ENCODE results near the gene WNT3. TPM values are rescaled to one million over a fixed set of nuclear protein-coding genes. Genes with fewer than 3 reads are reported as not detected.

WNT3 gene
- total and polyA plus RNA-seq, 2 experiments from 2014 or later = 2.7 to 3.4 TPM

DNA sequence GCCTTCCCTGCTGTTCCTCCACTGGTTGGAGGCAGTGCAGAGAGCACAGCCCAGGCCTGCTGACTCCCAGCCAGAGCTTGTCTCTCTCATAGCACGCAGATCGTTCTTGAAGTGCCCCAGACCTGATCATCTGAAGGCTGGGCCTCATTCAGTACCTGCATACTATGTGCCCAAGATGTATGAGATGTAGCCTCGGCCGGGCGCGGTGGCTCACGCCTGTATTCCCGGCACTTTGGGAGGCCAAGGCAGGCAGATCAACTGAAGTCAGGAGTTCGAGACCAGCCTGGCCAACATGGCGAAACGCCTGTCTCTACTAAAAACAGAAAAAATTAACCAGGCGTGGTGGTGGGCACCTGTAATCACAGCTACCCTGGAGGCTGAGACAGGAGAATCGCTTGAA, 31.0 kb downstream of the WNT3 start:
- Histone ChIP-seq H3K9me2 (ENCODE audit: insufficient read depth) (no peaks in the 10 kb centered on the region), H2AFZ (no peak overlapping the region), H3K27me3 (ENCODE audit: insufficient read depth) (peaks cover 32% of the 10 kb centered on the region), H3K36me3 (ENCODE audit: insufficient read depth) (no peaks in the 10 kb centered on the region), H3K4me1 (ENCODE audit: insufficient read depth) (no peaks in the 10 kb centered on the region), H3K27ac (ENCODE audit: low read depth) (no peak overlapping the region), H3K79me2 (replicated peaks; ENCODE audit: insufficient read depth) (no peaks in the 10 kb centered on the region), H3K4me3 (no peak overlapping the region), H3F3A (replicated peaks; ENCODE audit: low read depth) (0 out of 2 replicates have a peak, but pooled peaks cover 4% of the 10 kb centered on the region), H4K20me1 (replicated peaks; ENCODE audit: insufficient read depth) (no peaks in the 10 kb centered on the region), H3K4me2 (no peak overlapping the region)
- H3K4me3 Mint-ChIP-seq = no peak overlapping the region
- no peak for ATAC-seq
- peaks cover 4% of the 10 kb centered on the region; the same call in 2 of the 3 replicates for H3K36me3 Mint-ChIP-seq (ENCODE audit: low read depth)
- H3K4me1 Mint-ChIP-seq = peaks cover 13% of the 10 kb centered on the region
- H3K9me3 Mint-ChIP-seq = peaks cover 10% of the 10 kb centered on the region; the same call in 2 of the 3 replicates
- DNase-seq (ENCODE audit: low spot score) = no peak
- H3K27ac Mint-ChIP-seq = no peak overlapping the region
- TF ChIP-seq STAT1 (IDR thresholded peaks at IDR 0.05; ENCODE audit: unreplicated experiment) (no peak), JUNB (IDR thresholded peaks at IDR 0.05; ENCODE audit: unreplicated experiment) (no peak), EZH2phosphoT487 (IDR thresholded peaks at IDR 0.05; ENCODE audit: unreplicated experiment) (no peak), POLR2AphosphoS5 (IDR thresholded peaks at IDR 0.05; ENCODE audit: low read depth) (no peak), NANOG (IDR thresholded peaks at IDR 0.05; ENCODE audit: borderline replicate concordance) (no peak), CREB1 (CRISPR knock-in tag; IDR thresholded peaks at IDR 0.05; ENCODE audit: low read depth) (no peak), ZNF331 (CRISPR knock-in tag; IDR thresholded peaks at IDR 0.05; ENCODE audit: low read depth) (no peak), EZH2 (IDR thresholded peaks at IDR 0.05; ENCODE audit: low read depth, unreplicated experiment) (no peak), CTCF (conservative IDR thresholded peaks at IDR 0.05; ENCODE audit: low read depth in 2 of 2) (no peak), ETS1 (IDR thresholded peaks at IDR 0.05) (no peak), ZNF114 (CRISPR knock-in tag; IDR thresholded peaks at IDR 0.05) (no peak)
- TF ChIP-seq, protein P1, sequence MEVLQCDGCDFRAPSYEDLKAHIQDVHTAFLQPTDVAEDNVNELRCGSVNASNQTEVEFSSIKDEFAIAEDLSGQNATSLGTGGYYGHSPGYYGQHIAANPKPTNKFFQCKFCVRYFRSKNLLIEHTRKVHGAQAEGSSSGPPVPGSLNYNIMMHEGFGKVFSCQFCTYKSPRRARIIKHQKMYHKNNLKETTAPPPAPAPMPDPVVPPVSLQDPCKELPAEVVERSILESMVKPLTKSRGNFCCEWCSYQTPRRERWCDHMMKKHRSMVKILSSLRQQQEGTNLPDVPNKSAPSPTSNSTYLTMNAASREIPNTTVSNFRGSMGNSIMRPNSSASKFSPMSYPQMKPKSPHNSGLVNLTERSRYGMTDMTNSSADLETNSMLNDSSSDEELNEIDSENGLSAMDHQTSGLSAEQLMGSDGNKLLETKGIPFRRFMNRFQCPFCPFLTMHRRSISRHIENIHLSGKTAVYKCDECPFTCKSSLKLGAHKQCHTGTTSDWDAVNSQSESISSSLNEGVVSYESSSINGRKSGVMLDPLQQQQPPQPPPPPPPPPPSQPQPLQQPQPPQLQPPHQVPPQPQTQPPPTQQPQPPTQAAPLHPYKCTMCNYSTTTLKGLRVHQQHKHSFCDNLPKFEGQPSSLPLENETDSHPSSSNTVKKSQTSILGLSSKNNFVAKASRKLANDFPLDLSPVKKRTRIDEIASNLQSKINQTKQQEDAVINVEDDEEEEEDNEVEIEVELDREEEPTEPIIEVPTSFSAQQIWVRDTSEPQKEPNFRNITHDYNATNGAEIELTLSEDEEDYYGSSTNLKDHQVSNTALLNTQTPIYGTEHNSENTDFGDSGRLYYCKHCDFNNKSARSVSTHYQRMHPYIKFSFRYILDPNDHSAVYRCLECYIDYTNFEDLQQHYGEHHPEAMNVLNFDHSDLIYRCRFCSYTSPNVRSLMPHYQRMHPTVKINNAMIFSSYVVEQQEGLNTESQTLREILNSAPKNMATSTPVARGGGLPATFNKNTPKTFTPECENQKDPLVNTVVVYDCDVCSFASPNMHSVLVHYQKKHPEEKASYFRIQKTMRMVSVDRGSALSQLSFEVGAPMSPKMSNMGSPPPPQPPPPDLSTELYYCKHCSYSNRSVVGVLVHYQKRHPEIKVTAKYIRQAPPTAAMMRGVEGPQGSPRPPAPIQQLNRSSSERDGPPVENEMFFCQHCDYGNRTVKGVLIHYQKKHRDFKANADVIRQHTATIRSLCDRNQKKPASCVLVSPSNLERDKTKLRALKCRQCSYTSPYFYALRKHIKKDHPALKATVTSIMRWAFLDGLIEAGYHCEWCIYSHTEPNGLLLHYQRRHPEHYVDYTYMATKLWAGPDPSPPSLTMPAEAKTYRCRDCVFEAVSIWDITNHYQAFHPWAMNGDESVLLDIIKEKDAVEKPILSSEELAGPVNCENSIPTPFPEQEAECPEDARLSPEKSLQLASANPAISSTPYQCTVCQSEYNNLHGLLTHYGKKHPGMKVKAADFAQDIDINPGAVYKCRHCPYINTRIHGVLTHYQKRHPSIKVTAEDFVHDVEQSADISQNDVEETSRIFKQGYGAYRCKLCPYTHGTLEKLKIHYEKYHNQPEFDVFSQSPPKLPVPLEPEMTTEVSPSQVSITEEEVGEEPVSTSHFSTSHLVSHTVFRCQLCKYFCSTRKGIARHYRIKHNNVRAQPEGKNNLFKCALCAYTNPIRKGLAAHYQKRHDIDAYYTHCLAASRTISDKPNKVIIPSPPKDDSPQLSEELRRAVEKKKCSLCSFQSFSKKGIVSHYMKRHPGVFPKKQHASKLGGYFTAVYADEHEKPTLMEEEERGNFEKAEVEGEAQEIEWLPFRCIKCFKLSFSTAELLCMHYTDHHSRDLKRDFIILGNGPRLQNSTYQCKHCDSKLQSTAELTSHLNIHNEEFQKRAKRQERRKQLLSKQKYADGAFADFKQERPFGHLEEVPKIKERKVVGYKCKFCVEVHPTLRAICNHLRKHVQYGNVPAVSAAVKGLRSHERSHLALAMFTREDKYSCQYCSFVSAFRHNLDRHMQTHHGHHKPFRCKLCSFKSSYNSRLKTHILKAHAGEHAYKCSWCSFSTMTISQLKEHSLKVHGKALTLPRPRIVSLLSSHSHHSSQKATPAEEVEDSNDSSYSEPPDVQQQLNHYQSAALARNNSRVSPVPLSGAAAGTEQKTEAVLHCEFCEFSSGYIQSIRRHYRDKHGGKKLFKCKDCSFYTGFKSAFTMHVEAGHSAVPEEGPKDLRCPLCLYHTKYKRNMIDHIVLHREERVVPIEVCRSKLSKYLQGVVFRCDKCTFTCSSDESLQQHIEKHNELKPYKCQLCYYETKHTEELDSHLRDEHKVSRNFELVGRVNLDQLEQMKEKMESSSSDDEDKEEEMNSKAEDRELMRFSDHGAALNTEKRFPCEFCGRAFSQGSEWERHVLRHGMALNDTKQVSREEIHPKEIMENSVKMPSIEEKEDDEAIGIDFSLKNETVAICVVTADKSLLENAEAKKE (CRISPR knock-in tag; IDR thresholded peaks at IDR 0.05) = no peak
- TF ChIP-seq, protein P2, sequence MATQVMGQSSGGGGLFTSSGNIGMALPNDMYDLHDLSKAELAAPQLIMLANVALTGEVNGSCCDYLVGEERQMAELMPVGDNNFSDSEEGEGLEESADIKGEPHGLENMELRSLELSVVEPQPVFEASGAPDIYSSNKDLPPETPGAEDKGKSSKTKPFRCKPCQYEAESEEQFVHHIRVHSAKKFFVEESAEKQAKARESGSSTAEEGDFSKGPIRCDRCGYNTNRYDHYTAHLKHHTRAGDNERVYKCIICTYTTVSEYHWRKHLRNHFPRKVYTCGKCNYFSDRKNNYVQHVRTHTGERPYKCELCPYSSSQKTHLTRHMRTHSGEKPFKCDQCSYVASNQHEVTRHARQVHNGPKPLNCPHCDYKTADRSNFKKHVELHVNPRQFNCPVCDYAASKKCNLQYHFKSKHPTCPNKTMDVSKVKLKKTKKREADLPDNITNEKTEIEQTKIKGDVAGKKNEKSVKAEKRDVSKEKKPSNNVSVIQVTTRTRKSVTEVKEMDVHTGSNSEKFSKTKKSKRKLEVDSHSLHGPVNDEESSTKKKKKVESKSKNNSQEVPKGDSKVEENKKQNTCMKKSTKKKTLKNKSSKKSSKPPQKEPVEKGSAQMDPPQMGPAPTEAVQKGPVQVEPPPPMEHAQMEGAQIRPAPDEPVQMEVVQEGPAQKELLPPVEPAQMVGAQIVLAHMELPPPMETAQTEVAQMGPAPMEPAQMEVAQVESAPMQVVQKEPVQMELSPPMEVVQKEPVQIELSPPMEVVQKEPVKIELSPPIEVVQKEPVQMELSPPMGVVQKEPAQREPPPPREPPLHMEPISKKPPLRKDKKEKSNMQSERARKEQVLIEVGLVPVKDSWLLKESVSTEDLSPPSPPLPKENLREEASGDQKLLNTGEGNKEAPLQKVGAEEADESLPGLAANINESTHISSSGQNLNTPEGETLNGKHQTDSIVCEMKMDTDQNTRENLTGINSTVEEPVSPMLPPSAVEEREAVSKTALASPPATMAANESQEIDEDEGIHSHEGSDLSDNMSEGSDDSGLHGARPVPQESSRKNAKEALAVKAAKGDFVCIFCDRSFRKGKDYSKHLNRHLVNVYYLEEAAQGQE (IDR thresholded peaks at IDR 0.05; ENCODE audit: unreplicated experiment) = no peak
- H3K27me3 Mint-ChIP-seq (ENCODE audit: insufficient read depth, low read depth, poor library complexity) = peaks cover 37% of the 10 kb centered on the region
